GM20431 (cell line): ENCODE results near the gene PSMG2.
"Not testable (repeated sequence)": the region's sequence is repeated elsewhere in the genome, so short reads cannot be mapped to it uniquely, and the experiment has no call there.

ENCODE experiments used
- in situ Hi-C: fragments of 300-500 bp; cut with MseI, MboI; formaldehyde crosslinking; loops from one replicate; pipeline ENCODE4 v1.15.0; 2020; ENCODE audit warnings: low sequenced_read_pairs; ENCODE audit not compliant: unreplicated experiment

The PSMG2 gene

DNA sequence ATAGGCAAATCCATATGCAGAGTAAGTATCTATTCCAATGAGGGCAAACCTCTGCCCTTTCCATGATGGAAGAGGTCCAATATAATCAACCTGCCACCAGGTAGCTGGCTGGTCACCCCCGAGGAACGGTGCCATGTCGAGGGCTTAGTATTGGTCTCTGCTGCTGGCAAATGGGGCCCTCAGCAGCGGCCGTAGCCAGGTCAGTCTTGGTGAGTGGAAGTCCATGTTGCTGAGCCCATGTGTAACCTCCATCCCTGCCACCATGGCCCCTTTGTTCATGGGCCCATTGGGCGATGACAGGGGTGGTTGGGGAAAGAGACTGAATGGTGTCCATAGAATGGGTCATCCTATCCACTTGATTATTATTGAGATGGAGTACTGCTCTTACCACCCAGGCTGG, 52.8 kb downstream of the PSMG2 start:
- in situ Hi-C loops = not testable (repeated sequence)

DNA sequence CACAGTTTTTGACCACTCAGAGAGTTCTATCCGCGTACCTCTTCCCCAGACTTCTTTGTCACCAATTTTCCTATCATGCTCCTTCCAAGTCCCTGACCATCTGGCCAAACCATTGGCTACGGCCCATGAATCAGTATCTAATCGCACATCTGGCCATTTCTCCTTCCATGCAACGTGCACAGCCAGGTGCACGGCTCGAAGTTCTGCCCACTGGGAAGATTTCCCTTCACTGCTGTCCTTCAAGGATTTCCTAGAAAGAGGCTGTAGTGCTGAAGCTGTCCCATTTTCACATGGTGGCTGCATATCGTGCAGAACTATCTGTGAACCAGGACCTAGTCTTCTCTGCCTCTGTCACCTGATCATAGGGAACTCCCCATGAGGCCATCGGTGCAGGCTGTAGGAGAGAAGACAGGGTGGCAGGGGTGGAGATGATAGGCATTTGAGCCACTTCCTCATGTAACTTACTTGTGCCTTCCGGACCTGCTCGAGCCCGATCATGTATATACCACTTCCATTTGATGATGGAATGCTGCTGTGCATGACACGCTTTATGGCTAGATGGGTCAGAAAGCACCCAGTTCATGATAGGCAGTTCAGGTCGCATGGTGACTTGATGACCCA, 53.9 kb downstream of the PSMG2 start:
- in situ Hi-C loops = not testable (repeated sequence)

DNA sequence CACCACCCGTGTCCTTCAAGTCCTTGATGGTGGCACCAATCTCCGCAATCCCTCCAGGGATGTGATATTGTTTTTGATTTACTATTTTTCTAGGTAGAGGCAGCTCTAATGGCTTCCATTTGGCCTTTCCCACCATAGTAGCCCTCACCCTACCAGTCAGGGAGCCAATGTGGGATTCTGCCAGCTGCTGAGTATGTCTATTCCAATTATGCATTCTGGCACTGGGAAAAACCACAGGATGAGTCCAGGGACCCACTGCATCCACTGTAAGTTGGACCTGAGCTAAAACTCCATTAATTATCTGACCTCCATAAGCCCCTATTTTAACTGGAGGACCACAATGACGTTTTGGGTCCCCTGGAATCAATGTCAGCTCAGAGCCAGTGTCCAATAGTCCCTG, 55.7 kb downstream of the PSMG2 start:
- in situ Hi-C loops = not testable (repeated sequence)

DNA sequence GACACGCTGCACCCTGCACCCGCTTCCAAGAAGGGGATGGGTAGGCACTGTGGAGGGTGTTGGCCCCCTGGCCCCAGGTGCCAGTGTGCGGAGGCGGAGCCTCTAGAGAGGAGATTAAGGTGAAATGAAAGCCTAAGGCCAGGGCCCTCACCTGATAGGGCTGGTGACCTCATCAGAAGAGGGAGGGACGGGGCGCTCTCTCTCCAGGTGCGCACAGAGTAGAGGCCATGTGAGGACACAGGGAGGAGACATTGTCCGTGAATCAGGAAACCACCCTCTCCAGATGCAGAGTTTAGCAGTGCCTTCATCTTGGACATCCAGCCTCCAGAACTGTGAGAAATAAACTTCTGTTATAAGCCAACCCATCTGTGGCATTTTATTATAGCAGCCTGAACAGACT, 62.3 kb downstream of the PSMG2 start:
- in situ Hi-C loops = no loop called here

DNA sequence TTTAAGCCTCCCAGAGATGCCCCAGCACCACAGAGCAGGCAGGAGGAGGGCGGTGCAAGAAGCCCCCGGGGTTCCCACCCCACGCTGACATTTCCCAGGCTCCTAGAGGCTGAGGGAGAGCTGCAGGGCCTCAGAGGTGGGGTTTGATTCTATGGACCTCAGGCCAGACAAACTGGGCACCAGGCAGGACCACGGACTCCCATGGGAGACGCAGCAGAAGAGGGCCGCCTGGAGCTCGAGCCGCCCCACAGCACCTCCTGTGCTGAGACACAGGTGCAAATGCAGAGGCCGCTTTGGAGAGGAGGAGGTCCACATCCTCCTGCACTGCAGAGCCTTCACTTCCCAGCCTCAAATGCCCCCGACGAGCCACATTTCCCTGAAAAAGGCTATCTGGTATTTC, 62.7 kb downstream of the PSMG2 start:
- in situ Hi-C loops = no loop called here

DNA sequence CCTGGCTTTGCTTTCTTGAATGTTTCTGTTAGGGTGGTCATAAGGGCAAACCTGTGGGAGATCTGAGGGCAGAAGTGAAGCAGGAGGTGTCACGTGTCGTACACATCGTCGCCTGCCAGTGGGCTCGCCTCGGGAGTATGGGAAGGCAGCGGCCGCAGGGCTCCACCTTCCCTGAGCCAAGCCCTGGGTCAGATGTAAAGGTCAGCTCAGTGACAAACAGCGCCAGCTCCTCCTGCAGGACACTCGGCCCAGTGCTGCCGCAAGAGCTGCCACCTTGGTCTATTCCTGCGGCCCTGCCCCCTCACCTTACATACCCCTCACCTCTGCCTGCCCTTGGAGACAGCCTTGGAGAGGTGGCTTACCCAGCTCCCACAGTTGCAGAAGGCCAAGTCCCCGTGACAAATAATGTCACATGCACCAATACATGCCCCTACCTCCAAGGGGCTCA, 64.2 kb downstream of the PSMG2 start:
- in situ Hi-C loops = no loop called here

DNA sequence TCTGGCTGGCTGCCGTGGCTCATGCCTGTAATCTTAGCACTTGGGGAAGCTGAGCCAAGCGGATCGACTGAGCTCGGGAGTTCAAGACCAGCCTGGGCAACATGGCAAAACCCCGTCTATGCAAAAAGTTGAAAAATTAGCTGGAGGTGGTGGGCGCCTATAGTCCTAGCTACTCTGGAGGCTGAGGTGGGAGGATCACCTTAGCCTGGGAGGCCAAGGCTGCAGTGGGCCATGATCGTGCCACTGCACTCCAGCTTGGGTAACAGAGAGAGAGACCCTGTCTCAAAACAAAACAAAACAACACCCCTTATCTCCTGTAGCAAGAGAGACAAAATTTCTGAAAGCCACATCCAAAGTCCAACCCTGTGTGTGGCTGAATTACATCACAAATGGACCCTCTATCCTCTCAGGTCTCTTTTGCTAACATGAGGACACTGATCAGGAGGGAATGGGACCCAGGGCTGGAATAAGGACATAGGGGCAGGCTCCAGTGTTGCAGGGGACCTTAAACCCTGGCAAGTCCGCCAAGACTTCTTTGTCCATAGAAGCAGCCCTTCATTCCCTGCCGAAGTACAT, 64.8 kb downstream of the PSMG2 start:
- in situ Hi-C loops = no loop called here

DNA sequence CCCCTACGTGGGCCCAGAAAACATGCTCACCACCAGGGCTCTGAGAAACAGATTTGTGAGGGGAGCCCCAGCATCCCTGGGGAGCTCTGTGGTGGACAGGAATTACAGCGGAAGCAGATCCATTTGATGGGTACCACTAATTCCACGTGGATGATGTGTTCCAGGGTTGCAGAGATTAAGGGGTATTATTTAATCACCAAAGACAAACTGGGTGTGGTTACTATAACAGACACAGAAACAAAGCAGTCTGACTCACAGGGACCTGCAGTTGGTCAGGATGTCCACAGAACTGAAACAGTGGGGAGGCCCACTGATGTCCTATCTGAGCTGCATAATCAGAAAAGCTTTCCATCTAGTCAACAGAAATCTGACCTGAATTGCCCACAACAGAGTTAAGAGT, 65.8 kb downstream of the PSMG2 start:
- in situ Hi-C loops = no loop called here

DNA sequence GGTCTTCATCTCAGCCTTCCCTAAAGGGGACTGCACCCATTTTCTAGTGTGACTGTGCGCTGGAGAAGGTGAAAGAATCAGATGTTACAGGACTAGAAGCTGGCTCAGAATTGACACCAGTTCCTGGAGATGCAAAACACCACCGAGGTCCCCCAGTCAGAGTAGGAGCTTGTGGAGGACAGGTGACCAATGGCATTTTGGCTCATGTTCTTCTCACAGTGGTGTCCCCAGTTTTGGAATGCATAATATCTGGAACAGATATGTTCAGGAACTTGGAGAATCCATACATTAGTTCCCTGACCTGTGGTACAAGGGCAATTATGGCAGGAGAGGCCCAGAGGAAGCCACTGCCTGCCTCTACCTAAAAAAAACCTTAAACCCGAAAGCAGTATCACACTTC, 66.3 kb downstream of the PSMG2 start:
- in situ Hi-C loops = no loop called here

DNA sequence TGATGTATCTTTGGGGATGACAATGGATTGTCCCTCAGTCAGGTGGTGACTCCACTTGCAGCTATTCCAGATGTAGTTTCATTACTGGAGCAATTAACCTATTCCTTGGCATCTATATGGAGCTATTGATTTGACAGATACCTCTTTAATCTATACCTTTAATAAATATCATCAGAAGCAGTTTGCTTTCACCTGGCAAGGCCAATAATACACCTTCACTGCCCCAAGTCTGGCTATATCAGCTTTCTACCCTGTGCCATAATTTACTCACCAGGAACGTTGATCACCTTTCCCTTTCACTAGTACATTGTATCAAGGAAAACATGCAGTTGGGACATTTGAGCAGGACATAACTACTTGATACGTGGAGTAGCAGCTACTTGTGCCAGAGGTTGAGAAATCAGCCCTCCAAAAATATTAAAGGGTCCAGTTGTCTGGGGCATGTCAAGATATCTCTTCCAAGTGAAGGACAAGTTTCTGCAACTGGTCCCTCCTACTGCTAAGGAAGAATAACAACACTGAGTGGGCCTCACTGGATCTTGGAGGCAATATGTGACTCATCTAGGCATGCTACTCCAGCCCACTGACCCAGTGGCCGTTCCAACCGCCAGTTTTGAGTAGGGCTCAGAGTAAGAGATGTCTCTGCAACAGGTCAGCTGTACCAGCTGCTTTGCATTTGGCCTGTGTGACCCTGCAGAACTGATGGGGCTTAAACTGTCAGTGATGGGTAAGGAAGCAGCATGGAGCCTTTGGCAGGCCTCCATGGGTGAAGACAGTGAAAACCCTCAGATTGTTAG, 67.0 kb downstream of the PSMG2 start:
- in situ Hi-C loops = no loop called here

DNA sequence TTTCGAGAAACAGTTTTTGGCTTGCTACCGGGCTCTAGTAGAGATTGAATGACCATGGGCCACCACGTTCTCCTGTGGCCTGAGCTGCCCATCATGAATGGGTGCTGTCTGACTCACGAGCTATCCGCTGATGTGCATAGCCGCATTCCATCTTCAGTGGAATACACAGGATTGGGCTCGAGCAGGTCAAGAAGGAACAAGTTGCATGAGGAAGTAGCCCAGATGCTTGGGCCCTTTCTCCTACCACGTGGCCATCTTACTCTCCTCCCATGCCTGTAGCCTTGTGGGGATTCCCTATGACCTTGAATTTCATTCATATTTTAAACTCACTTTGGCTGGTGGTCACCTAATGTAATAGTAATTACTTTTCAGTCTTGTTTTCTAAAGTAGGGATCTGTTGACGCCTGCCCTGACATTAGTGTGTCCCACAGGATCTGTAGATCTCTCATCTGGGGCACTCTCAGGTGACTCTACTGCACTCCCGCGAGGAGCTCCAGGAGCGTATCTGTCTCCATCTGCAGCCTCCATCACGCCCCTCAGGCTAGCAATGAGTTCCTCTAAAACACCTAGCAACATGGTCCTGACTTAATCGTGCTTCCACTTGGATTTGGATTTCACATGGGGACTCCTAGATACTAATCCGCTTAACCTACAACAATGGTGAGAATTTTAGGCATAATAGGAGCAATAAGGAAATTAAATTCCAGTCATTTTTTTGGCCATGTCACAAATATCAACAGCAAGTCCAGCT, 67.8 kb downstream of the PSMG2 start:
- in situ Hi-C loops = no loop called here

DNA sequence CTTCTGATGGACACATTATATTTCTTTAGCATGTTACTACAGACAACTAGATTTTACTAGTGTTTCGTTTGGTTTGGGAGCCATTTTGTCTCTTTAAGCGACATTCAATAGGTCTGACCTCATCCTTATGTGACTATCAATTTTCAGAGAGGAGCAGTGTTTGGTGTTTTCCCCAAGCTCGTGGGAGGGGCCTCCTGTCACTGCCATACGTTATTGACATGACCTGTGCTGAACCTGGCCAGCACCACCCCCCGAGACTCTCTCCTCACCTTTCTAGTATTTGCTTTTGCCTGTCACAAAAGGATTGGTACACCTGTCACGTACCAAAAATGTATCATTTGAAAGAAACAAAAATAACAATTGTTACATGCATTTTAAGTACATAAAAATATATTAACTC, 69.3 kb downstream of the PSMG2 start:
- in situ Hi-C loops = no loop called here

DNA sequence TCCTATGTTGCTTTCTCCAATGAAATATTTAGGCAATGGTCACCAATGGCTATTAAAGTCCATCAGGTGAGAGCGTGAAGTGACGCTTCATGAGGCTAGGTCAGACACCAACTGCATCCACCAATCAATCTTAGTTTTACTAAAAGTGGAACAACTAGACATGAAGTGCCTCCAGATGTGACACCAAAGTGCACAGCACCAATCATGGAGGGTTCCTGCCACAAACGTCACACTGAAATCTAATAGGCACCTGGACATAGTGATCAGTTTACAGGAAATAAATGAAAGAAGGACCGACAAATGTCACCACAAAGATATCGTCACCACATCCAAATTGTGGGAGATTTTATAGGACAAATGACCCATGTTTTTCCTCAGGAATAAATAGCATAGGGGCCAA, 70.5 kb downstream of the PSMG2 start:
- in situ Hi-C loops = no loop called here

DNA sequence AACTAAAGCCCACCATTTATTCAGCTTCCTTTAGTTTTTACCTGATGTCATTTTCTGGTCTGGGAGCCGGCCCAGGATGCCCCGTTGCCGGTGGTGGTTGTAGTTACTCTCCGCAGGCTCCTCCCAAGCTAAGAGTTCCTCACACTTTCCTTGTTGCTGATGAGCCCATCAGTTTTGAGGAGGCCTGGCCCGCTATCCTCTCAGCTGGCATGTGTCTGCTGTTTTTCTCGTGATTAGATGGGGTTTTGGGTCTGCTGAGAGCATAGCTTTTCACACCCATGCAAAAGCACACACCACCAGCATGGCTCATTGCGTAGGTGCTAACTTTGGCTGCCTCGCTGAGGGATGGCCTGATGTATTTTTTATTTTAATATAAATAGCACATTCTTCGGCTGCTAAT, 72.1 kb downstream of the PSMG2 start:
- in situ Hi-C loops = no loop called here
